Epithelial cell of esophagus (primary cell): Measurements from ENCODE around the gene KLK13.
A peak's percentile ranks its signal among the peaks of the same experiment; 100 is the strongest.

Experiments
- DNase-seq: peaks from one replicate; pipeline ENCODE4 v3.0.0; 2010; ENCODE audit warnings: low read depth
- H3K4me3 ChIP-seq: 2 replicates; pipeline ENCODE4 v1.5.1; 2011; ENCODE audit warnings: mild to moderate bottlenecking, low read length, control low read depth
- CTCF ChIP-seq: IDR thresholded peaks from 2 replicates; pipeline ENCODE4 v1.5.1; 2011; ENCODE audit warnings: low read depth, mild to moderate bottlenecking, low read length, control low read depth, inconsistent platforms; ENCODE audit not compliant: insufficient read depth; ENCODE audit errors: missing control alignments

The KLK13 gene

GRCh38 chr19:51024924-51025323, 40.0 kb downstream of the KLK13 start:
- no peak for TF ChIP-seq CTCF
- DNase-seq, result no peak
- H3K4me3 ChIP-seq, result peak overlapping the region; percentile 34

GRCh38 chr19:51023946-51024345, 40.9 kb downstream of the KLK13 start:
- TF ChIP-seq CTCF, result no peak
- no peak overlapping the region for H3K4me3 ChIP-seq

GRCh38 chr19:51022526-51022925, 42.4 kb downstream of the KLK13 start:
- DNase-seq, result no peak
- TF ChIP-seq CTCF, result no peak

More at GRCh38 chr19:51023946-51024345, 40.9 kb downstream of the KLK13 start:
- DNase-seq, result no peak

DNA sequence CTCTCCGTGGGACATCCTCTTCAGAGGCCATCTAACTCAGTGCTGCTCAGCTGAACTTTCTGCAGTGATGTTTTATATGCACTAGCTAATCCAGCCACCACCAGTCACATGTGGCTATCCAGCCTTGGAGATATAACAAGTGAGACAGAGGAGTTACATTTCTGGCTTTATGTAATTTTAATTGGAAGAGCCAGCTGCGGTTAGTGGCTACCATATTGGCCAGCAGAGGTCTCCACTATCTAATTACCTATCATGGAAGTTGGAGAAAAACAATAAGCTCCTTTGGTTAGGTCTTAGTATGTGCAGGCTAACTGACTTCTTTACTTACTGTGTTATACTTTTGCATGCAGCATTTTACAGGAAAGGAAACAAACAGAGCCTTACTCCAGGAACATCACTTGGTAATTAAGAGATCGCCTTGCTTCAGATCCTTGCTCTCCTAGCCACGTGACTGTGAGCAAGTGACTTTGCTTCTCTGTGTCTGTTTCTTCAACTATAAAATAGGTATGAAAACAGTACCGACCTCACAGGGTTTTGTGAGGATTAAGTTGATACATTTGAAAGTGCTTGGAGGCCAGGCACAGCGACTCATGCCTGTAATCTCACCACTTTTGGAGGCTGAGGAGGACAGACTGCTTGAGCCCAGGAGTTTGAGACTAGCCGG, 43.8 kb downstream of the KLK13 start:
- peak; percentile 58 for DNase-seq
- TF ChIP-seq CTCF, result peak; percentile 76
- H3K4me3 ChIP-seq, result no peak overlapping the region

More at GRCh38 chr19:51022526-51022925, 42.4 kb downstream of the KLK13 start:
- no peak overlapping the region for H3K4me3 ChIP-seq

- H3K4me3 ChIP-seq, result peak within 1 kb of the TSS; percentile 40
- TF ChIP-seq CTCF, result no peak
- no peak for DNase-seq
Measured at GRCh38 chr19:51019544-51019925, 45.4 kb downstream of the KLK13 start, which contains the start of gene KLK10. TSS of gene KLK10 (minus strand) at chr19:51019709. CDS start at chr19:51019130, 579 bp downstream.

DNA sequence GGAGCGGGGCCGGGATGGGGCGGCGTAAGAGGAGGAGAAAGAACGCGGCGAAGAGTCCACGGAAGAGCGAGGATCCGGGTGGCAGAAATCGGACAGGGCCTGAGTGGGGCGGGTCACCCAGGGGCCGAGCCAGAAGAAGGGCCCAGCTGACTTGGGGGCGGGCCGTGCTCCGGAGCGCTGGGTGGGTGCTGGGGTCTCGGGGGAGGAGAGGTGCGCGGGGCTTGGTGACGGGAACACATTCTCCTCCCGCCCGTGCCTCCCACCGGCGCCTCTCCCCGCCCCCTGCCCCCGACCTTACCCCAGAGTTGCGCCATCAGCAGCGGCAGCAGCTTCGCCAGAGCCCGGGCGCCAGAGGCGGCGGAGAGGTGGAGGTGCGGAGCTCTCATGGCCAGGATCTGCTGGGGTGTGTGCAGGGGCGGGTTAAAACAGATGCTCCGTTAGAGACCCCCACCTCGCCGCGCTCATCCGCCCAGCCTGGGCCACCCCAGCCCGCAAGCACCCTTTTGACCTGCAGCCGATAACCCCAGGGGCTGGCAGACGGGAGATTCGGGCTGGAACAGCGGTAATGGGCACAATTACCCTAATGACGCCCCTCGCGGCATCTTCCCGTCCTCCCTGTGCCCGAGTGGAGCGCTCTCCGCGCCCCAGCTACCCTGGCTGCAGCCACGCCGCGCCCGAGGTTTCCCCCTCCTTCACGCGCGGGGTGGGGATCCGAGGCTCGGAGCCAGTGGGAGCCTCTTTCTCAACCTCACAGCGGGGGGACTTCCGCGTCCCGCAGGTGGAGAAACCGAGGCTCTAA, 45.9 kb downstream of the KLK13 start:
- peak overlapping the region; percentile 40 for H3K4me3 ChIP-seq
- no peak for TF ChIP-seq CTCF
- DNase-seq, result no peak
